Suprapubic skin (tissue), 3 donors: ENCODE data around the gene COLEC11.

Experiments used
- CTCF ChIP-seq, 2 donors: fragments of 200-600 bp in 1 of 2; fragments of 450-650 bp in 1 of 2; sonication (generic) in 1 of 2; IDR thresholded peaks; one replicate each; pipeline ENCODE4 v1.5.1; 2016 to 2019; ENCODE audit warnings: antibody characterized with exemption in 2 of 2, mild to moderate bottlenecking in 1 of 2, moderate library complexity in 1 of 2
- POLR2A ChIP-seq, 2 donors: fragments of 450-650 bp; IDR thresholded peaks; one replicate each; pipeline ENCODE4 v1.6.1; 2017; ENCODE audit warnings: antibody characterized with exemption in 2 of 2, mild to moderate bottlenecking in 2 of 2, moderate library complexity in 2 of 2

- TF ChIP-seq POLR2A (IDR thresholded peaks at IDR 0.05) (no peak), CTCF (IDR thresholded peaks at IDR 0.05) (no peak)
These were observed 10.2 kb upstream of the COLEC11 start for GRCh38 chr2:3584608-3585260.
